Mesenchymal stem cell (in vitro differentiated cells and primary cell): Measurements from ENCODE around the gene PCDHB10.
"Not testable (repeated sequence)": the region's sequence is repeated elsewhere in the genome, so short reads cannot be mapped to it uniquely, and the experiment has no call there.

Source experiments
- DNase-seq: peaks from one replicate; pipeline ENCODE4 v3.0.0-alpha.2; 2013
- H2AFZ ChIP-seq: one replicate; pipeline ENCODE4 v1.6.1; 2013; ENCODE audit warnings: low read depth, mild to moderate bottlenecking, control low read depth, inconsistent platforms, low read length, moderate library complexity
- H2AK5ac ChIP-seq: 2 replicates; pipeline ENCODE4 v1.6.1; 2013; ENCODE audit warnings: low read length, moderate library complexity, mild to moderate bottlenecking, inconsistent platforms; ENCODE audit not compliant: severe bottlenecking
- H2BK120ac ChIP-seq: one replicate; pipeline ENCODE4 v1.6.1; 2013; ENCODE audit warnings: low read depth, mild to moderate bottlenecking, inconsistent platforms, low read length, moderate library complexity
- H2BK12ac ChIP-seq, 2 experiments: one replicate each; pipeline ENCODE4 v1.6.1; 2013; ENCODE audit warnings: inconsistent platforms in 2 of 2, low read length in 2 of 2, mild to moderate bottlenecking in 2 of 2, moderate library complexity in 2 of 2, control low read depth in 1 of 2
- H2BK15ac ChIP-seq: one replicate; pipeline ENCODE4 v1.6.1; 2013; ENCODE audit warnings: mild to moderate bottlenecking, low read depth, inconsistent platforms; ENCODE audit not compliant: poor library complexity, severe bottlenecking
- H2BK5ac ChIP-seq: 2 replicates; pipeline ENCODE4 v1.6.1; 2013; ENCODE audit warnings: low read depth, mild to moderate bottlenecking, low read length, control low read depth, inconsistent platforms; ENCODE audit not compliant: poor library complexity, severe bottlenecking
- H3K14ac ChIP-seq, 2 experiments: one replicate each; pipeline ENCODE4 v1.6.1; 2013; ENCODE audit warnings: inconsistent platforms in 2 of 2, low read length in 2 of 2, control low read depth in 1 of 2, mild to moderate bottlenecking in 1 of 2, moderate library complexity in 1 of 2
- H3K18ac ChIP-seq, 2 experiments: one replicate each; pipeline ENCODE4 v1.6.1; 2013; ENCODE audit warnings: inconsistent platforms in 2 of 2, low read length in 2 of 2, control low read depth in 1 of 2, low read depth in 1 of 2, mild to moderate bottlenecking in 1 of 2
- H3K23ac ChIP-seq, 2 experiments: one replicate each; pipeline ENCODE4 v1.6.1; 2013; ENCODE audit warnings: inconsistent platforms in 2 of 2, low read length in 2 of 2, mild to moderate bottlenecking in 2 of 2, moderate library complexity in 2 of 2, control low read depth in 1 of 2
- H3K27ac ChIP-seq: 2 replicates; pipeline ENCODE4 v1.5.1; 2013; ENCODE audit warnings: mild to moderate bottlenecking, moderate library complexity, low read length, control low read depth, inconsistent platforms; ENCODE audit not compliant: poor library complexity, severe bottlenecking
- H3K27me3 ChIP-seq, 2 experiments: 2 replicates each; pipeline versions ENCODE4 v1.6.1 to v1.7.0; 2013; ENCODE audit warnings: low read length in 2 of 2, mild to moderate bottlenecking in 2 of 2, moderate library complexity in 2 of 2, control low read depth in 1 of 2, inconsistent platforms in 1 of 2; ENCODE audit not compliant: control insufficient read depth in 1 of 2, insufficient read depth in 1 of 2
- H3K36me3 ChIP-seq, 2 experiments: 2 replicates each; pipeline versions ENCODE4 v1.6.1 to v1.7.0; 2013; ENCODE audit warnings: low read length in 2 of 2, control low read depth in 1 of 2, inconsistent platforms in 1 of 2, low read depth in 1 of 2, mild to moderate bottlenecking in 1 of 2; ENCODE audit not compliant: insufficient read depth in 2 of 2, control insufficient read depth in 1 of 2
- H3K4ac ChIP-seq, 2 experiments: one replicate each; pipeline ENCODE4 v1.6.1; 2013; ENCODE audit warnings: inconsistent platforms in 2 of 2, low read length in 2 of 2, mild to moderate bottlenecking in 2 of 2, moderate library complexity in 2 of 2, control low read depth in 1 of 2, low read depth in 1 of 2
- H3K4me1 ChIP-seq: 2 replicates; pipeline ENCODE4 v1.6.1; 2013; ENCODE audit warnings: low read depth, low read length, control low read depth; ENCODE audit not compliant: control insufficient read depth, insufficient read depth
- H3K4me2 ChIP-seq: 2 replicates; pipeline ENCODE4 v1.6.1; 2013; ENCODE audit warnings: low read length, mild to moderate bottlenecking, inconsistent platforms; ENCODE audit not compliant: poor library complexity, severe bottlenecking
- H3K4me3 ChIP-seq, 2 experiments: 2 replicates each; pipeline versions ENCODE4 v1.5.1 to v1.7.0; 2013; ENCODE audit warnings: low read length in 2 of 2, mild to moderate bottlenecking in 2 of 2, control low read depth in 1 of 2, low read depth in 1 of 2; ENCODE audit not compliant: insufficient read depth in 1 of 2
- H3K79me1 ChIP-seq: replicated peaks from 2 replicates; pipeline ENCODE4 v1.6.1; 2013; ENCODE audit warnings: mild to moderate bottlenecking, control low read depth, low read length, inconsistent platforms; ENCODE audit not compliant: poor library complexity, severe bottlenecking
- H3K9ac ChIP-seq: 2 replicates; pipeline ENCODE4 v1.7.0; 2013; ENCODE audit warnings: mild to moderate bottlenecking, low read length, moderate library complexity
- H3K9me3 ChIP-seq: 2 replicates; pipeline ENCODE4 v1.7.0; 2013; ENCODE audit warnings: mild to moderate bottlenecking, low read length; ENCODE audit not compliant: control insufficient read depth
- H4K8ac ChIP-seq: one replicate; pipeline ENCODE4 v1.6.1; 2013; ENCODE audit warnings: inconsistent platforms, mild to moderate bottlenecking, low read length, moderate library complexity
- H4K91ac ChIP-seq: one replicate; pipeline ENCODE4 v1.6.1; 2013; ENCODE audit warnings: mild to moderate bottlenecking, low read length, inconsistent platforms
- WGBS: methylation state at CpG from one replicate; pipeline ENCODE4 v1.1.7; 2013; ENCODE audit warnings: mixed read lengths; 5-methylcytosine and 5-hydroxymethylcytosine counted together

Gene PCDHB10

DNA sequence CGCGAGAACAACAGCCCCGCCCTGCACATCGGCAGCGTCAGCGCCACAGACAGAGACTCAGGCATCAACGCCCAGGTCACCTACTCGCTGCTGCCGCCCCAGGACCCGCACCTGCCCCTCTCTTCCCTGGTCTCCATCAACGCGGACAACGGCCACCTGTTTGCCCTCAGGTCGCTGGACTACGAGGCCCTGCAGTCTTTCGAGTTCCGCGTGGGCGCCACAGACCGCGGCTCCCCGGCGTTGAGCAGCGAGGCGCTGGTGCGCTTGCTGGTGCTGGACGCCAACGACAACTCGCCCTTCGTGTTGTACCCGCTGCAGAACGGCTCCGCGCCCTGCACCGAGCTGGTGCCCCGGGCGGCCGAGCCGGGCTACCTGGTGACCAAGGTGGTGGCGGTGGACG is 40.5 kb upstream of the PCDHB10 start:
- not testable (repeated sequence) for H4K91ac ChIP-seq, H3K18ac ChIP-seq, H3K36me3 ChIP-seq, H2AFZ ChIP-seq, H3K4me2 ChIP-seq, H2BK120ac ChIP-seq, H3K4ac ChIP-seq, H3K23ac ChIP-seq, H2BK15ac ChIP-seq, H3K27ac ChIP-seq, H3K79me1 ChIP-seq, H2BK12ac ChIP-seq, DNase-seq, H3K4me1 ChIP-seq, H2BK5ac ChIP-seq, H2AK5ac ChIP-seq, H3K4me3 ChIP-seq, H3K9ac ChIP-seq, H3K27me3 ChIP-seq, H3K14ac ChIP-seq, H4K8ac ChIP-seq
- peaks cover 68% of the 10 kb centered on the region for H3K9me3 ChIP-seq
- WGBS: 98% methylated on average over 26 of the region's 41 CpGs

- H2AFZ ChIP-seq, H3K4me2 ChIP-seq, DNase-seq, H3K4me3 ChIP-seq, H3K23ac ChIP-seq, H3K27ac ChIP-seq, H2AK5ac ChIP-seq, H3K14ac ChIP-seq, H3K4ac ChIP-seq, H2BK12ac ChIP-seq, H2BK120ac ChIP-seq, H2BK15ac ChIP-seq, H3K9ac ChIP-seq, H3K4me1 ChIP-seq, H3K27me3 ChIP-seq, H3K36me3 ChIP-seq, H4K8ac ChIP-seq, H2BK5ac ChIP-seq, H3K79me1 ChIP-seq, H4K91ac ChIP-seq, H3K18ac ChIP-seq: not testable (repeated sequence)
- H3K9me3 ChIP-seq: peaks cover 70% of the 10 kb centered on the region
- WGBS: 96% methylated on average over 32 of the region's 36 CpGs
Measured at GRCh38 chr5:141152096-141152495, 40.1 kb upstream of the PCDHB10 start.

DNA sequence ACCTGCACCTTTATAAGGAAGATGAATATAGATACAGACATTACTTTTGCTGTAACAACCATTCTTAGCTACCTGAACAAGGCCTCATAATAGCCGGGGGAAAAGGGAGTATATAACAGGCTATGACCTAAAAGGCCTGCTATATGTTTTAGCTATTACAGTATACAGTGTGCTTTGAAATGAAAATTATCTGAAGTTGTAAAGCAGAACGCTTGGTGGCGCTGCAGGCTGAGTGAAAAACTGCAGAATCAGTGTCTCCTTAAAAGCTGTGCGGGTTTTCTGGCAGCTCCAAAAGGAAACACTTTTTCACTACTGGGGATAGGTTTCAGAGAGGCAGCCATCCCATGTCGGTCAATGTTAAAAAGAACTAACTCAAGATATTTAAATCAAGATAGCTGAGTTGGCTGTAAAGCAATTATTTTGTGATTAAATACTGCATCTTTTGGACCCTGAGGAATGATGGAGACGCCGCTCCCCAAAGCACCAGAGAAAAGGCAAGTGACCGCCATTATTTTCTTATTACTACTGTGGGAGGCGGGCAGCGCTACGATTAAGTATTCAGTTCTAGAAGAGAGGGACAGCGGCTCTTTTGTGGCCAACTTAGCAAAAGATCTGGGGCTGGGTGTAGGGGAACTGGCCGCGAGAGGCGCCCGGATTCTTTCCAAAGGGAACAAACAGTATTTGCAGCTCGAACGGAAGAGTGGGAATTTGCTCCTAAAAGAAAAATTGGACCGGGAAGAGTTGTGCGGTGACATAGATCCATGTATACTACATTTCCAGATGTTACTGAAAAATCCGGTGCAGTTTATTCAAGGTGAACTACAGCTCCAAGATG is 36.4 kb upstream of the PCDHB10 start:
- no peak overlapping the region for H3K4me3 ChIP-seq
- H3K79me1 ChIP-seq: no peaks in the 10 kb centered on the region
- H3K27me3 ChIP-seq: no peaks in the 10 kb centered on the region
- no peak overlapping the region for H2AFZ ChIP-seq
- no peak for DNase-seq
- no peak overlapping the region for H2BK12ac ChIP-seq
- H3K9me3 ChIP-seq: peaks cover 55% of the 10 kb centered on the region
- H4K91ac ChIP-seq: no peak overlapping the region
- no peaks in the 10 kb centered on the region for H3K36me3 ChIP-seq
- no peak overlapping the region for H2AK5ac ChIP-seq
- no peaks in the 10 kb centered on the region for H3K4me1 ChIP-seq
- no peak overlapping the region for H2BK120ac ChIP-seq
- no peak overlapping the region for H3K14ac ChIP-seq
- H3K4me2 ChIP-seq: no peak overlapping the region
- H3K9ac ChIP-seq: no peak overlapping the region
- no peak overlapping the region for H3K23ac ChIP-seq
- no peak overlapping the region for H2BK5ac ChIP-seq
- WGBS: 82% methylated on average over 21 of the region's 21 CpGs
- no peak overlapping the region for H3K27ac ChIP-seq
- H4K8ac ChIP-seq: no peak overlapping the region
- no peak overlapping the region for H2BK15ac ChIP-seq
- H3K4ac ChIP-seq: no peak overlapping the region
- no peak overlapping the region for H3K18ac ChIP-seq

- not testable (repeated sequence) for H3K79me1 ChIP-seq, H2BK12ac ChIP-seq, H4K91ac ChIP-seq, H3K23ac ChIP-seq, H2AFZ ChIP-seq, H2BK15ac ChIP-seq, H2AK5ac ChIP-seq, H3K9ac ChIP-seq, H4K8ac ChIP-seq, H3K14ac ChIP-seq, H2BK120ac ChIP-seq, H3K36me3 ChIP-seq, H3K4ac ChIP-seq, H3K27me3 ChIP-seq, H3K4me1 ChIP-seq, H3K4me2 ChIP-seq, H3K4me3 ChIP-seq, H3K27ac ChIP-seq, H3K18ac ChIP-seq, DNase-seq, H2BK5ac ChIP-seq
- H3K9me3 ChIP-seq: peaks cover 62% of the 10 kb centered on the region
- 91% methylated on average over 12 of the region's 38 CpGs for WGBS
Measured at GRCh38 chr5:141157356-141157755, 34.8 kb upstream of the PCDHB10 start.
